ENCODE data around the gene RPL22. TPM values are rescaled to one million over a fixed set of nuclear protein-coding genes. Genes with fewer than 3 reads are reported as not detected.

The RPL22 gene
- total RNA-seq, 1 experiment from 2014 or later = 309 TPM

DNA sequence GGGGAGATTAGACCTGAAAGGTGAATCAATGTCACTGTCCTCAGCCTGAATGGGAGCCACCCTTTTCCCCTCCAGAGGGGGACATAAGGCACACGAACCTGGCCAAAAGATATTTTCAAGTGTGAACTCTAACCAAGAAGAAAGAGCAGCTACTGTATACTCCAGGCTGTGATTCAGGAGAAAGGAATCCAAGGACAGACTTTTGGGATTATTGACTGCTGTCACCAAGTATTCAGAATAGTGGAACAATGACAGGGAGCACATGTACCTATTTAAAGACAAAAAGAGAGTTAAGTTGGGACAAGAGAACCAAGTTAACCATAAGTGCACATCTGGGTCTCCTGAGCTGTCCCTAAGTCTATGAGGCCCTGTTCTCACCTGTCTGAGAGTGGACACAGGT is 34.0 kb upstream of the RPL22 start:
- BruUV-seq (replicated peaks) = no TSS peak
- DNase-seq (ENCODE audit: low read depth, low spot score) (no peak), ATAC-seq (no peak)
- Histone ChIP-seq H3K4me3 (ENCODE audit: low read depth in 2 of 2, low read length in 2 of 2) (no peak overlapping the region), H3K4me1 (ENCODE audit: control insufficient read depth, insufficient read depth, low read length) (peaks cover 6% of the 10 kb centered on the region), H3K27me3 (ENCODE audit: control insufficient read depth, insufficient read depth, low read length) (no peaks in the 10 kb centered on the region), H3K36me3 (ENCODE audit: control insufficient read depth, insufficient read depth, low read length) (peaks cover 10% of the 10 kb centered on the region), H3K9me3 (ENCODE audit: control insufficient read depth, insufficient read depth, low read depth, low read length) (no peaks in the 10 kb centered on the region), H3K27ac (ENCODE audit: low read length) (no peak overlapping the region)
- in situ Hi-C loops (cut with HindIII; ENCODE audit: low pct_unique_long_range_greater_than_20kb, low sequenced_read_pairs) = no loop called here
- ChIA-PET POLR2A (no interaction called here), CTCF (no interaction called here)
- intact Hi-C loops (cut with micrococcal nuclease; ENCODE audit: unreplicated experiment) = no loop called here
- TF ChIP-seq TCF7L2 (IDR thresholded peaks at IDR 0.05; ENCODE audit: low read depth, low read length) (no peak), SIN3A (IDR thresholded peaks at IDR 0.05; ENCODE audit: borderline replicate concordance, insufficient read depth, low read depth, low read length) (no peak), CTCF (IDR thresholded peaks at IDR 0.05) (no peak), REST (IDR thresholded peaks at IDR 0.05; ENCODE audit: insufficient read depth in 1 of 2, low read depth in 2 of 2, low read length in 1 of 2) (no peak), POLR2AphosphoS5 (IDR thresholded peaks at IDR 0.05; ENCODE audit: low read depth, low read length) (no peak)

- Histone ChIP-seq H3K36me3 (ENCODE audit: control insufficient read depth, insufficient read depth, low read length) (peaks cover 10% of the 10 kb centered on the region; the same call in 1 of the 2 replicates), H3K4me1 (ENCODE audit: control insufficient read depth, insufficient read depth, low read length) (peaks cover 17% of the 10 kb centered on the region), H3K9me3 (ENCODE audit: control insufficient read depth, insufficient read depth, low read depth, low read length) (no peaks in the 10 kb centered on the region), H3K4me3 (ENCODE audit: low read depth in 2 of 2, low read length in 2 of 2) (no peak overlapping the region), H3K27me3 (ENCODE audit: control insufficient read depth, insufficient read depth, low read length) (no peaks in the 10 kb centered on the region), H3K27ac (ENCODE audit: low read length) (no peak overlapping the region)
- no peak for TF ChIP-seq REST (IDR thresholded peaks at IDR 0.05; ENCODE audit: insufficient read depth in 1 of 2, low read depth in 2 of 2, low read length in 1 of 2)
- no peak for TF ChIP-seq TCF7L2 (IDR thresholded peaks at IDR 0.05; ENCODE audit: low read depth, low read length)
- no peak for TF ChIP-seq CTCF (IDR thresholded peaks at IDR 0.05)
- no peak for TF ChIP-seq POLR2AphosphoS5 (IDR thresholded peaks at IDR 0.05; ENCODE audit: low read depth, low read length)
- no peak for TF ChIP-seq SIN3A (IDR thresholded peaks at IDR 0.05; ENCODE audit: borderline replicate concordance, insufficient read depth, low read depth, low read length)
- ChIA-PET CTCF (interaction anchor here (0.6 to 1.5 kb wide), 2 partner anchors 19 to 21 kb away, joined by 5 to 9 read pairs; no protein-coding TSS in a partner anchor), POLR2A (no interaction called here)
- in situ Hi-C loops (cut with HindIII; ENCODE audit: low pct_unique_long_range_greater_than_20kb, low sequenced_read_pairs) = no loop called here
- intact Hi-C loops (cut with micrococcal nuclease; ENCODE audit: unreplicated experiment) = no loop called here
- no TSS peak for BruUV-seq (replicated peaks)
- ATAC-seq (no peak), DNase-seq (ENCODE audit: low read depth, low spot score) (no peak)
Observed at GRCh38 chr1:6225651-6226050, 26.3 kb upstream of the RPL22 start.

Data from Panc1 (cell line).